Breast epithelium (tissue), 3 donors: Measurements from ENCODE around the gene OR2B6.
"Not testable (repeated sequence)": the region's sequence is repeated elsewhere in the genome, so short reads cannot be mapped to it uniquely, and the experiment has no call there.

Experiments
- CTCF ChIP-seq, 3 donors: fragments of 450-650 bp; IDR thresholded peaks; one replicate each; pipeline ENCODE4 v1.5.1; 2016 to 2017; ENCODE audit warnings: antibody characterized with exemption in 3 of 3, mild to moderate bottlenecking in 3 of 3, moderate library complexity in 3 of 3
- POLR2A ChIP-seq: fragments of 450-650 bp; IDR thresholded peaks from one replicate; pipeline ENCODE4 v1.6.1; 2016; ENCODE audit warnings: antibody characterized with exemption, mild to moderate bottlenecking, moderate library complexity
- POLR2AphosphoS5 ChIP-seq, 3 donors: sonication (generic); formaldehyde crosslinking; IDR thresholded peaks; one replicate each; pipeline ENCODE4 v1.6.1; 2017; ENCODE audit warnings: antibody characterized with exemption in 3 of 3

- not testable (repeated sequence) for TF ChIP-seq CTCF (IDR thresholded peaks at IDR 0.05); POLR2AphosphoS5 (IDR thresholded peaks at IDR 0.05); POLR2A
Observed at GRCh38 chr6:27928041-27928440, 29.0 kb upstream of the OR2B6 start.
